T-helper 2 cell treated with Interferon-gamma antibody and Interleukin-4, amounts not matched to agents 100 ng/mL and 5 ng/mL, for 36 hours (primary cell): Measurements from ENCODE around the gene BRAT1. TPM values are rescaled to one million over a fixed set of nuclear protein-coding genes. Genes with fewer than 3 reads are reported as not detected.
"Not testable (repeated sequence)": the region's sequence is repeated elsewhere in the genome, so short reads cannot be mapped to it uniquely, and the experiment has no call there.

Experiments
- intact Hi-C: fragments of 100-400 bp; cut with micrococcal nuclease; formaldehyde crosslinking; loops from one replicate; pipeline ENCODE4 v1.15.1; 2023
- total RNA-seq: library from RNA; stranded (reverse); gene quantifications from 2 replicates; pipeline ENCODE4 v1.2.3, GENCODE V29; 2022

BRAT1 gene
- 40.0 and 41.8 TPM in 2 replicates for total RNA-seq

- intact Hi-C loops = loop anchor here (1.0 to 10.0 kb wide), 6 partner anchors 25 to 201 kb away; partner anchors contain the start of genes CHST12, EIF3B, GRIFIN and TTYH3
These were observed at the start of gene BRAT1 for GRCh38 chr7:2555121-2556052. Gene BRAT1 (minus strand): TSS chr7:2555524. CDS start chr7:2554431, 1,093 bp downstream.

GRCh38 chr7:2604608-2605174 is 49.4 kb upstream of the BRAT1 start:
- intact Hi-C loops = no loop called here

GRCh38 chr7:2603044-2603965 is 48.0 kb upstream of the BRAT1 start:
- intact Hi-C loops = no loop called here

GRCh38 chr7:2602406-2603043 is 47.2 kb upstream of the BRAT1 start:
- intact Hi-C loops = no loop called here

- intact Hi-C loops = no loop called here
These were observed 46.6 kb upstream of the BRAT1 start for GRCh38 chr7:2601907-2602306.

- intact Hi-C loops = no loop called here
These were observed 45.7 kb upstream of the BRAT1 start for GRCh38 chr7:2601065-2601464.

- intact Hi-C loops = no loop called here
These were observed 43.0 kb upstream of the BRAT1 start for GRCh38 chr7:2598154-2598823.

GRCh38 chr7:2597273-2597640 is 41.9 kb upstream of the BRAT1 start:
- intact Hi-C loops = no loop called here

GRCh38 chr7:2596464-2597272 is 41.3 kb upstream of the BRAT1 start:
- intact Hi-C loops = no loop called here

- intact Hi-C loops = no loop called here
These were observed 40.0 kb upstream of the BRAT1 start for GRCh38 chr7:2595258-2595860.

GRCh38 chr7:2594599-2594998 is 39.3 kb upstream of the BRAT1 start:
- intact Hi-C loops = no loop called here

- intact Hi-C loops = no loop called here
These were observed 37.9 kb upstream of the BRAT1 start for GRCh38 chr7:2593036-2593727.

GRCh38 chr7:2592375-2592865 is 37.1 kb upstream of the BRAT1 start:
- intact Hi-C loops = no loop called here

GRCh38 chr7:2589941-2590340 is 34.6 kb upstream of the BRAT1 start:
- intact Hi-C loops = not testable (repeated sequence)

GRCh38 chr7:2589341-2589740 is 34.0 kb upstream of the BRAT1 start:
- intact Hi-C loops = no loop called here

- intact Hi-C loops = no loop called here
These were observed 32.5 kb upstream of the BRAT1 start for GRCh38 chr7:2587778-2588177.

GRCh38 chr7:2587134-2587533 is 31.8 kb upstream of the BRAT1 start:
- intact Hi-C loops = no loop called here

GRCh38 chr7:2586326-2587020 is 31.1 kb upstream of the BRAT1 start:
- intact Hi-C loops = no loop called here
